ENCODE measurements around the gene METTL22. TPM values are rescaled to one million over a fixed set of nuclear protein-coding genes. Genes with fewer than 3 reads are reported as not detected.

The METTL22 gene
- total RNA-seq, 3 donors from 2014 or later: 26.9 to 36.1 (median 27.4) TPM

GRCh38 chr16:8673611-8674412 is 52.3 kb downstream of the METTL22 start:
- H3K27me3 ChIP-seq: no peaks in the 10 kb centered on the region
- peak overlapping the region; percentile 62 to 76 (median 73) for H3K4me3 ChIP-seq
- no peaks in the 10 kb centered on the region for H3K36me3 ChIP-seq
- H3K4me1 ChIP-seq: no peaks in the 10 kb centered on the region
- H3K27ac ChIP-seq: peak overlapping the region; percentile 7 to 52
- intact Hi-C loops (cut with DNase I; ENCODE audit: low total_unique reads): loop anchor here (10.0 kb wide), 1 partner anchor 121 kb away; the partner anchor contains the start of genes PMM2 and TMEM186
- no peak for DNase-seq (ENCODE audit: low spot score in 2 of 2)
- no peaks in the 10 kb centered on the region for H3K9me3 ChIP-seq
- TF ChIP-seq POLR2AphosphoS5 (IDR thresholded peaks at IDR 0.05): no peak
- no peak for TF ChIP-seq CTCF (IDR thresholded peaks at IDR 0.05)
- no peak for TF ChIP-seq POLR2A (IDR thresholded peaks at IDR 0.05)

DNA sequence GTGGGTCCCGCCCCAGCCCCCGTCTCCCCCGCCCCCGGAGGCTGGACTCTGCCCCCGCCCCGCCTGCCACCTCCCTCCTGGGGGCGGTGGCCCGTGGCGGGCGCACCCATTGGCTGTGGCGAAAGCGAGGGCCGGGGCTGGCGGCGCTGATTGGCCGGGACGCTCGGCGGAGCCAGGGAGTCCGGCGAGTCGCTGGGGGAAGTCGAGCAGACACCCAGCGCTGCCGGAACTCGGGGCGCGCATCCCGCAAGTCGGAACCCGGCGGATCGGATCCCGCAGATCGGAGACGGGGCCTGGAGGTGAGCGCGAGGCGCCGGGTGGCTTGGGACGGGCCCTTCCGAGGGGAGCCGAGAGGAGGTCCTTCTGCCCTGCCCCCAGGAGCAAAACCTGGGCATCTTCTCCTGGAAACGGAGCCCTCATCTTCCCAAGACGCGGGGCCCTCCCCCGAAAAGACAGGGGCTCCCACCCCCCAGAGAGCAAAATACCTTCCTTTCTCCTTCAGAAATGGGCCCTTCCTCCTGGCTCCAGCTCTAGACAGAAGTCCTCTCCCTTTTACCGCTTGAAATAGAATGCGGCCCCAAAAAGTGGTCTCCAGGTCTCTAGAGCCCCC is 53.0 kb downstream of the METTL22 start, which contains the start of gene ABAT:
TSS of gene ABAT (plus strand) at position 205 of the 610 bp plus-strand sequence. CDS start 61,123 bp downstream, outside the sequence.
- H3K4me1 ChIP-seq: no peaks in the 10 kb centered on the region
- no peak for TF ChIP-seq CTCF (IDR thresholded peaks at IDR 0.05)
- TF ChIP-seq POLR2AphosphoS5 (IDR thresholded peaks at IDR 0.05): peak in 2 of 3 donors; percentile 20 to 37
- peak; percentile 26 for TF ChIP-seq POLR2A (IDR thresholded peaks at IDR 0.05)
- intact Hi-C loops (cut with DNase I; ENCODE audit: low total_unique reads): loop anchor here (10.0 kb wide), 1 partner anchor 120 kb away; the partner anchor contains the start of genes PMM2 and TMEM186
- no peaks in the 10 kb centered on the region for H3K9me3 ChIP-seq
- H3K36me3 ChIP-seq: no peaks in the 10 kb centered on the region
- peak within 1 kb of the TSS; percentile 7 to 52 for H3K27ac ChIP-seq
- H3K4me3 ChIP-seq: peak within 1 kb of the TSS; percentile 62 to 76 (median 73)
- peak; percentile 88 to 91 for DNase-seq (ENCODE audit: low spot score in 2 of 2)
- no peaks in the 10 kb centered on the region for H3K27me3 ChIP-seq

- DNase-seq (ENCODE audit: low spot score in 2 of 2): no peak
- no peaks in the 10 kb centered on the region for H3K4me1 ChIP-seq
- TF ChIP-seq CTCF (IDR thresholded peaks at IDR 0.05): no peak
- TF ChIP-seq POLR2AphosphoS5 (IDR thresholded peaks at IDR 0.05): no peak
- no peak for TF ChIP-seq POLR2A (IDR thresholded peaks at IDR 0.05)
- H3K9me3 ChIP-seq: no peaks in the 10 kb centered on the region
- no peak overlapping the region for H3K27ac ChIP-seq
- peak overlapping the region; percentile 62 to 76 (median 73) for H3K4me3 ChIP-seq
- no peaks in the 10 kb centered on the region for H3K36me3 ChIP-seq
- H3K27me3 ChIP-seq: no peaks in the 10 kb centered on the region
- intact Hi-C loops (cut with DNase I; ENCODE audit: low total_unique reads): loop anchor here (10.0 kb wide), 1 partner anchor 119 kb away; the partner anchor contains the start of genes PMM2 and TMEM186
Observed at GRCh38 chr16:8675183-8676159, 54.0 kb downstream of the METTL22 start.

DNA sequence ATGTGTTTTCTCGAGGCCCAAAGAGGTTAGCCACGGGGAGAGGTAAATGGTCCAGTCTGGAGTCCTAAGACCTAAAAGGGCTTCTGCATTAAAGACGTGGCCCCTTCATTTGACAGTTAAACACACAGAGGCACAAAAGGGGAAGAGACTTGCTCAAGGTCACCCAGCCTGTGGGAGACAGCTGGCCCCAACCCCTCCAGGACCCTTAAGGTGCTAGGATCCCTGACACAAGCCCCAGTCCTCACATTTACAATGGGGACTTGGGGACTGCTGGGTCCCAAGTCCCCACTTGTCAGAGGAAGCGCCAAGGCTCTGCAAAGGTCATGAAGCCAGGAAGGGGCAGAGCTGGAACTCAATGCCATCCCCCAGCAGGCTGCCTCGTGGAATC is 54.7 kb downstream of the METTL22 start:
- Histone ChIP-seq H3K36me3 (no peaks in the 10 kb centered on the region), H3K27ac (no peak overlapping the region), H3K27me3 (no peaks in the 10 kb centered on the region), H3K4me3 (no peak overlapping the region), H3K9me3 (no peaks in the 10 kb centered on the region), H3K4me1 (no peaks in the 10 kb centered on the region)
- intact Hi-C loops (cut with DNase I; ENCODE audit: low total_unique reads): loop anchor here (10.0 kb wide), 1 partner anchor 119 kb away; the partner anchor contains the start of genes PMM2 and TMEM186
- no peak for DNase-seq (ENCODE audit: low spot score in 2 of 2)
- TF ChIP-seq CTCF (IDR thresholded peaks at IDR 0.05): no peak
- no peak for TF ChIP-seq POLR2A (IDR thresholded peaks at IDR 0.05)
- no peak for TF ChIP-seq POLR2AphosphoS5 (IDR thresholded peaks at IDR 0.05)
